NCI-H2196 (cell line): ENCODE data around the gene PML.
A peak's percentile ranks its signal among the peaks of the same experiment; 100 is the strongest.

Experiments used
- DNase-seq: peaks from one replicate; lab custom pipeline; 2025; ENCODE audit not compliant: unreplicated experiment; lab: John Stamatoyannopoulos, UW

PML gene

DNA sequence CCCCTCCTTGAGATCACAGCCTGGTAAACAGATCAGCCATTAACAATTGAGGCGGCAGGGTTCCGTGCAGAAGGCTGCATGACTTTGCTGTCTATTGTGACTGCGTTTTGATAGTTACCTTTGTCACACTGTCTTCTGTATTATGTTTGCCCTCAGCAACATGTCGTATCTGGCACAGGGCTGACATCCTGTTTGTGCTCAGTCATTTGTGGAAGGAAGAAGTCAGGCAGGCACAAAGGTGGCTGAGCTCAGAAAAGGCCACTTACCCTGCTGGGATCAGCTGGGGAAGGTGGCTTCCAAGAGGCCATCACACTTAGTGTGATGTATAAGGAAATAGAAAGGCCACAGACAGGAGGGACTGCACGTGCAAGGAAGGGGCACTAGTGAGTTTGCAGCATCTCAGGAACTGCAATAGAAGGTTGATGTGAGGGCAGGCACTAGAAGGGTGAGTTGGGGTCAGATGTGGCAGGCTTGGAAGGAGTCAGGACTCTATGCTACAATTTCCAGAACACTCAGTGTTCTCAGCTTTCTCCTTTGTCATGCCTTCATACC, 13.4 kb downstream of the PML start:
- DNase-seq, result no peak

DNA sequence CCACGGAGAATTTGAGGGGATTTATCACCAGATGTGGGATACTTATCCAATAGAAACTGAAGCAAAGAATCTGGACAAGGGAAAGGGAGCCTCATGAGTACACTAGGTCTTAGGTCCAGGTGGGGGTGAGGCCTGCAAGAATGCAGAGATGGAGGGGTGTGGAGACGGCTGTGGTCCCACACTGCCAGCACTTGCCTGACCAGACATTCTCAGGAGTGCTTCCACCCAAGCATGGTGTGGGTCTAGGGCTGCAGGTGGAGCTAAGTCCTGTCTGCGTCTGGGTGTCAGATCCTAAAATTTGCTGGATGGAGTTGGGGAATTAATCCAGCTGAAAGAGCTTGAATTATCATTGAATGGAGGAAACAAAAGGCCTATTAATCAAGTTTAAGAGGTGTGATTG, 14.4 kb downstream of the PML start:
- DNase-seq, result no peak

DNA sequence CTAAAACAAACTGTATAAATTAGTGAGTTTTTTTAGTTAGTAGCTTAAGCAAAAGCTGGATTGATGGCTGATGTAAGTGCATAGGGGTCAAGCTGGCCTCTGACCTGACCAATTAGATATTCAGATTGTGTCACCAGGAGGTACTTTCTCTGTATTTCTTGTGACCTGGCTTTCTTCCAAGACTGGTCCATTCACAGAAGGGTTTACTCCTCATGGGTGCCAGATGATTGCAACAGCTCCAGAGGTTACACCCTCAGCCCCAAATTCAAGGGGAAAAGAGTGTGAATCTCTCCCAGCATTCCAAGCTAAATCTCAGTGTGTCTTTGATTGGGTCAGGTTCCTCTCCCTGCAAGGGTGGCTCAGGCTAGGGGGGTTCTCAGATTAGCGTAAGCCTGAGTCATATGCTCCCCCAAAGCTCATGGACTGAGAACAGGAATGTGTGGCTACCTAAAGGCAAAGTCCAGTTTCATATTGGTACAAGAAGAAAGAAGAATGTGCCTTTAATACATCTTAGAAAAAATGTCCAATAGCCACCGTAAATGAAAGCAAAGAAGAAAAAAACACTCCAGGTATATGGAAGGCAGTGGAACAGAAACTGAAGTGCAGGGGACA, 16.5 kb downstream of the PML start:
- no peak for DNase-seq

- no peak for DNase-seq
Measured at GRCh38 chr15:74011610-74012009, 17.1 kb downstream of the PML start.

GRCh38 chr15:74013374-74013894, 18.9 kb downstream of the PML start:
- DNase-seq, result no peak

DNA sequence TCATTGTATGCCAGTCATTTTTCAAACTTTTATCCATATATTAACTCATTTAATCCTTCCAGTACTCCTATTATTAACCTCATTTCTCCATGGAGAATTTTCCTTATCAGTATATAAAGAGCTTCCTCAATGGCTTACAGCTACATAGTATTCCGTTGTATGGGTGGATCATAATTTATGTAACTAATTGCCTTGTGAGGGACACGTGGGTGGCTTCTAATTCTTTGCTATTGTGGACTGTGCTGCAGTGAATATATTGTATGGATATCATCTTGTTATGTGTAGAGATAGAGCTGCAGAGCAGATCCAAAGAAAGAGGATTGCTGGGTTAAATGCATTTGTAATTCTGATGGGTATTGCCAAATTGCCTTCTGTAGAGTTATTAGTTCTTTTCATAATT, 25.2 kb downstream of the PML start:
- no peak for DNase-seq

DNA sequence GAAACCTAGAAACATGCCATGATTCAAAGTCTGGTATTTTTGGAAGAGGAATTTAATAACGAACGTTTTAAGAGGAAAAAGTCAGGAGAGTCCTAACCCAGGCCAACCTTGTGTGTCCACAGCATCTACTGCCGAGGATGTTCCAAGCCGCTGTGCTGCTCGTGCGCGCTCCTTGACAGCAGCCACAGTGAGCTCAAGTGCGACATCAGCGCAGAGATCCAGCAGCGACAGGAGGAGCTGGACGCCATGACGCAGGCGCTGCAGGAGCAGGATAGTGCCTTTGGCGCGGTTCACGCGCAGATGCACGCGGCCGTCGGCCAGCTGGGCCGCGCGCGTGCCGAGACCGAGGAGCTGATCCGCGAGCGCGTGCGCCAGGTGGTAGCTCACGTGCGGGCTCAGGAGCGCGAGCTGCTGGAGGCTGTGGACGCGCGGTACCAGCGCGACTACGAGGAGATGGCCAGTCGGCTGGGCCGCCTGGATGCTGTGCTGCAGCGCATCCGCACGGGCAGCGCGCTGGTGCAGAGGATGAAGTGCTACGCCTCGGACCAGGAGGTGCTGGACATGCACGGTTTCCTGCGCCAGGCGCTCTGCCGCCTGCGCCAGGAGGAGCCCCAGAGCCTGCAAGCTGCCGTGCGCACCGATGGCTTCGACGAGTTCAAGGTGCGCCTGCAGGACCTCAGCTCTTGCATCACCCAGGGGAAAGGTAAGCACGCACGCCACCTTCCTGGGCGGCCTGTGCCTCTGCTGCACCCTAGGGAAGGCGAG, 28.4 kb downstream of the PML start:
- no peak for DNase-seq

- no peak for DNase-seq
Measured at GRCh38 chr15:74024687-74025086, 30.2 kb downstream of the PML start.

DNA sequence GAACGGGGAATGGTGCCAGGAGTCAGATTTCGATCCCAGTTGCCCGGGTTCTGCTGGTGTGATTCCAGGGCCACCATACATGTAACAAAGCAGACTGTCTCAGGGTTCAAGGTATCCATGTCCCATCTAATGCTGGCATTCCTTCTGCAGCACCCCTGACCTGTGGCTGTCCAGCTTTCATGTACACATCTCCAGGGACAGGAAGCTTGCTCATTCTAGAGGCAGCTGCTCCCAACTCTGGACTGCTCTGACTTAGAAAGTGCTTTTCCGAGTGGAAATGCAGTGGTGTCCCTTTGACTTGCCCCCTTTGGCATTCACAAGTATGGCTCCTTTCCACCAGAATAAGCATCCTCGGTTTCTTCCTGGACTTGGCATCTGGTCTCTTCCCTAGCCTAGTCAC, 30.9 kb downstream of the PML start:
- DNase-seq, result no peak

DNA sequence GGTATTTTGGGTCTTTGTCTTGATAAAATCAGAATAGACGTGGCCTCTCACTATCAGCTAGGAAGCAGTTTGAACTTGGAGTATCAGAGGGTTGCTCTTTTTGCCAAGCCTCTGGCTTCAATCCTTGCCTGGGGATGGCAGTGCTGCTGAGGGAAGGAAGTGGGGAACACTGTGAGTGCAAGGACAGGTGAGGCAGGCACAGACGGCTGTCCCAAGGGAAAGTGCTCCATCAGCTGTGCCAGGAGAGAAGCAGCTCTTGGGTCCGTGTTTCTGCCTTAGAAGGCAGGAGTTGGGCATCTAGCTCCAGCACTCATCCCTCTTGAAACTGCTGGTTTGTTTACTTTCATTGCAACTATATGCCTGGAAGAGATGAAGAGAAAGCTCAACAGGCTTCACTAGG, 33.2 kb downstream of the PML start:
- DNase-seq, result no peak

DNA sequence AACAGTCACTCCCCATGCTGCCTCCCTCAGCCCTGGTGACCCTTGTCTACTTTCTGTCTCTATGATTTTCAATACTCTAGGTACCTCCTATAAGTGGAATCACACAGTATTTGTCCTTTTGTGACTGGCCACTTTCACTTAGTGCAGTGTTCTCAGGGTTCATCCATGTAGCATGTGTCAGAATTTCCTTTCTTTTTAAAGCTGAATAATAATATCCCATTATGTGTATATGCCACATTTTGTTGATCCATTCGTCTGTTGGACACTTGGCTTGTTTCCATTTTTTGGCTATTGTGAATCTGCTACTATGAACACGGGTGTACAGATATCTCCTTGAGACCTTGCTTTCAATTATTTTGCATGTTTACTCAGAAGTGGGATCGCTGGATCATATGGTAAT, 34.1 kb downstream of the PML start:
- DNase-seq, result no peak

DNA sequence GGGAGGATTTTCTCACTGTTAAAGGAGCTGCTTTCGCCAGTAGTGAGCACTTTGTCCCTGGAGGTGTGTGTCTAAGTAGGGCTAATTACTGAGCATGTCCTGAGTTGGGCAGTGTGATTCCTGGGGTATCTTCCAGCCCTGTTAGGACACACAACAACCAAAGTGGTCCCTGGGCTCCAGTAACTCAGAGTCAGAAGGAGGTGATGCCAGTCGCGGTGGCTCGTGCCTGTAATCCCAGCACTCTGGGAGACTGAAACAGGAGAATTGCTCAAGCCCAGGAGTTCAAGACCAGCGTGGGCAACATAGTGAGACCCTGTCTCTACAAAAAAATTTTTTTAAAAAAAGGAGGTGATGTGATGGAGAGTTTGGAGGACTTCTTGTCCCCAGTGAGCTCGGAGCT, 37.5 kb downstream of the PML start:
- DNase-seq, result no peak

GRCh38 chr15:74032606-74033561, 38.4 kb downstream of the PML start:
- no peak for DNase-seq

DNA sequence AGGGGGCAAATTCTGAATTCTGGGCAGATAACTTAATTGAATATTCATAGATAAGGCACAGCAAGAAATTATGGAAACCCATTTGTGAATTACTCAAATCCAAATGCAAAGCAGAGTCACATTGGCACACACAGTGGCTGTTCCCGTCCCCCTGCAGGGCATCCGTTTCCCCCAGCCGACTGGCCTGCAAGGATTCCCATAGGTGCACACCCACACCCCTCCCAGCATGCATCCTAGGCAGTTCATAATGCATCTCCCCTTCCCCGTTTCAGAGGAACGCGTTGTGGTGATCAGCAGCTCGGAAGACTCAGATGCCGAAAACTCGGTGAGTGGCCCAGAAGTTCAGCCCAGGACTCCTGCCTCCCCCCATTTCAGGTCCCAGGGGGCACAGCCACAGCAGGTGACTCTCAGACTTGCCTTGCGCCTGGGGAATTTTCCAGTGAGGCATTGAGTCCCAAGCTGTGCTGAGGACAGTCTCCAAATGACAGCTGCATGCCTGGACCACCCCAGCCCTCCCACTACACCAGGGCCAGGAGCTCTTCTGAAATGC, 39.8 kb downstream of the PML start:
- no peak for DNase-seq

DNA sequence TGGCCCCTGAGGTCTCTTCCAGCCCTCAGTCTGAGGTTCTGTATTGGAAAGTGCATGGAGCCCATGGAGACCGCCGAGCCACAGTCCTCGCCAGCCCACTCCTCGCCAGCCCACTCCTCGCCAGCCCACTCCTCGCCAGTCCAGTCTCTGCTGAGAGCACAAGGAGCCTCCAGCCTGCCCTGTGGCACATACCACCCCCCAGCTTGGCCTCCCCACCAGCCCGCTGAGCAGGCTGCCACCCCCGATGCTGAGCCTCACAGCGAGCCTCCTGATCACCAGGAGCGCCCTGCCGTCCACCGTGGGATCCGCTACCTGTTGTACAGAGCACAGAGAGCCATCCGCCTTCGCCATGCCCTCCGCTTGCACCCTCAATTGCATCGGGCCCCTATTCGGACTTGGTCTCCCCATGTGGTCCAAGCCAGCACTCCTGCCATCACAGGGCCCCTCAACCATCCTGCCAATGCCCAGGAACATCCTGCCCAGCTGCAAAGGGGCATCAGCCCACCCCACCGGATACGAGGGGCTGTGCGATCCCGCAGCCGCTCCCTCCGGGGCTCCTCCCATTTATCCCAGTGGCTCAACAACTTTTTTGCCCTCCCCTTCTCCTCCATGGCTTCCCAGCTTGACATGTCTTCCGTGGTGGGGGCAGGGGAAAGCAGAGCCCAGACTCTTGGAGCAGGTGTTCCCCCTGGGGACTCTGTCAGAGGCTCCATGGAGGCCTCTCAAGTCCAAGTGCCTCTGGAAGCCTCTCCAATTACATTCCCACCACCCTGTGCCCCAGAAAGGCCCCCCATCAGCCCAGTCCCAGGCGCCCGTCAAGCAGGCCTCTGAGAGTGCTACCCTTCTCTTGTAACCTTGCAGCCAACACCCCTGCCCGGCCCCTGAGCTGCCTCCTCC, 40.9 kb downstream of the PML start:
- DNase-seq, result no peak

DNA sequence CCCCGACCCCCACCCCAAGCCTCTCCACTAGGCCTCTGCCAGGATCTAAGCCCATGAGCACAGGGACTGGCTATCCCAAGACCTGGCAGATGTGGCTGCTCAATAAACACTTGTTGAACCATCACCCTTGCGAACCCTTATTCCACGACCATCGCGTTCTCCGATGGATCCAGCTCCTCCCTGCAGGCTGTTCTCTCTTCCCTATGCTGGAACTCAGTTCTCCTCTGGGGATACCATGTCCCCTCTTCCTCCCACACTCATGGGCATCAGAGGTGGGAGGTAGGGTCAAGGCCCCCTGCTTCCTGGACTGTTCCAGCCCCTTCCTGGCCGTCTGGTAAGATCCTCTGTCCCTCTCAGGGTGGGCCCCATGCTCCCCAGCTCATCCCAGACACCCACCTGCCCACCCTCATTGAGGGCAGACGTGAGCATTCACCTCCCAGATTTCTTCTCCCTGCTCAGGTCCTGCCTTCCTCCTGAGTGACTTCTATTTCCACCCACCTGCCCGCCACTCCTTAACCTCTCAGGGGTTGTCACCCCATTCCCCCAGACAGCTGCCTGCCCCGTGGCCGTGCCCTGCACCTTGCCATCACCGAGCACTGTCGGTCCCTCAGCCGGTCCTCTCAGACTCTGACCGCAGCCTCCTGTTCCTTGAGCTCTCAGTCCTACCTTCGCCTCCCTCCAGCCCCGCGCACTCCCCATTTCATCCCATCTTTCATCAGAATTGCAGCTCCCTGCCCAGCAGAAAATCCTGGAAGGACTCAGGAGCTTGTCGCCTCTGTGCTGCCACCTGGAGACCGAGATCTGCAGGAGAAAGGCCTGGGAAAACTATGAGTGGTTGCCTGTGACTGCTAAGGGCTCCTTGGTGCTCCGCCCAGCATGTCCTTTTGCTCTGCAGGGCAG, 42.0 kb downstream of the PML start:
- peak; percentile 28 for DNase-seq

DNA sequence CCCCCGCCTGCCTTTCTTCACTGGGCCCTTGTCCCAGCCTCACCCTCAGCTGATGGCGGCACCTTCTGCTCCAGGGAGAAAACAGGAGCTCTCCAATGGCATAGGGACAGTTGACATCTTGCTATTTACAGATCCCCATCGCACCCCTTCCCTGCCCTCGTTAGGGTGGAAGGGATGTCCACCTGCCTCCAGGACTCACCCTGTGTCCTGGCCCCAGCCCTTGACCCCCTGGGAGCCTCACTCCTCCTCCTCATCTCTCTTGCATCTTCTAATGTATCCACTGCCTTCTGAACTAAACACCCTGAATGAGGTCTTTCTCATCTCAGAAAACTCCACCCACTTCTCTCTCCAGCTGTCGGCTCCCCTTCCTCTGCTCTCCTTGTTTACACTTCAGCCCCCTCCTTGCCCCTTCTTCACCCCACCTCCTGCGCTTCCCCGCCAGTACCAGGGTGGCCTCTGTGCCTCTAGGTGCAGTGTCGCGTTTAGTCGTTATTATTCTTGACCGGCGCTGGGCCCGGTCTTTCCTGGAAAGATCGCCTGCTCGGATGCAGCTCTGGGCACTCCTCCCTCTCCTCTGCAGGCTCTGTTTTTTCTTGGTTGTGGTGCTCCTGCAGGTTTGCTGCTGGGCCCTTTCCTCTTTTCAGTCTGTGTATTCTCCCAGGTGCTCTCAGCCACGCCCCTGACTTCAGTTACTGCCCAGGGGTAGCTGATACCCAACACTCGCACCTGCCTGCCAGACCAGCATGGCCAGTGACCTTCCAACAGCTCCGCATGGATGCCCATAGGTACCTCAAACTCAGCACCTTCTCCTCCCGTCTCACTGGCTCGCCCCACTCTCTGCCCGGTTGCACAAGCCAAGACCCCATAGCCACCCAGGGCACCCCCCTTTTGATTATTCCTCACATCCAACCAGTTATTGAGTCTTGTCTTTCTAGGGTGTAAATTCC, 42.9 kb downstream of the PML start:
- DNase-seq, result no peak
